SU-DHL-6 (cell line): ENCODE data around the gene MYL2.

Source experiments
- H2AFZ ChIP-seq: fragments of 200-600 bp; sonication (generic); 2 replicates; pipeline ENCODE4 v1.6.1; 2014; ENCODE audit warnings: low read depth, mild to moderate bottlenecking, moderate library complexity, mixed read lengths, antibody characterized with exemption, low read length; ENCODE audit not compliant: severe bottlenecking
- H3F3A ChIP-seq: fragments of 200-600 bp; shearing (Covaris generic); 2 replicates; pipeline ENCODE4 v1.6.0; 2016; ENCODE audit warnings: antibody characterized with exemption, mild to moderate bottlenecking; ENCODE audit not compliant: insufficient read depth
- H3K27ac ChIP-seq: fragments of 200-600 bp; sonication (generic); 2 replicates; pipeline ENCODE4 v1.5.1; 2016; ENCODE audit warnings: low read depth, mild to moderate bottlenecking, low read length, moderate library complexity, mixed read lengths
- H3K27me3 ChIP-seq: fragments of 200-600 bp; sonication (generic), shearing (Covaris generic); 2 replicates; pipeline ENCODE4 v1.6.0; 2014; ENCODE audit warnings: mild to moderate bottlenecking, low read length
- H3K36me3 ChIP-seq: fragments of 200-600 bp; sonication (generic); 2 replicates; pipeline ENCODE4 v1.6.1; 2014; ENCODE audit warnings: mild to moderate bottlenecking, low read length, mixed read lengths
- H3K4me2 ChIP-seq: fragments of 300-600, 200-600 bp; shearing (Covaris generic), sonication (generic); 2 replicates; pipeline ENCODE4 v1.6.0; 2014; ENCODE audit warnings: low read length, low read depth, mild to moderate bottlenecking; ENCODE audit not compliant: poor library complexity, severe bottlenecking
- H3K4me3 ChIP-seq: fragments of 200-600 bp; sonication (generic); 2 replicates; pipeline ENCODE4 v1.5.1; 2014; ENCODE audit warnings: antibody characterized with exemption, low read length, mild to moderate bottlenecking, mixed read lengths; ENCODE audit not compliant: insufficient read depth, poor library complexity, severe bottlenecking
- H3K79me2 ChIP-seq: fragments of 200-600 bp; sonication (generic); 2 replicates; pipeline ENCODE4 v1.6.1; 2014; ENCODE audit warnings: mild to moderate bottlenecking, low read length, moderate library complexity; ENCODE audit not compliant: insufficient read depth
- H3K9ac ChIP-seq: fragments of 200-600 bp; sonication (generic); 2 replicates; pipeline ENCODE4 v1.7.0; 2014; ENCODE audit warnings: mild to moderate bottlenecking, low read length
- H3K9me2 ChIP-seq: fragments of 200-600 bp; sonication (generic); replicated peaks from 2 replicates; pipeline ENCODE4 v1.6.1; 2014; ENCODE audit warnings: low read length; ENCODE audit not compliant: insufficient read depth
- H3K9me3 ChIP-seq: fragments of 200-600 bp; sonication (generic); 2 replicates; pipeline ENCODE4 v1.6.1; 2014; ENCODE audit warnings: low read length, mixed read lengths; ENCODE audit not compliant: insufficient read depth
- H4K20me1 ChIP-seq: fragments of 200-600 bp; sonication (generic); 2 replicates; pipeline ENCODE4 v1.6.1; 2014; ENCODE audit warnings: low read depth, mild to moderate bottlenecking, antibody characterized with exemption, low read length, moderate library complexity, mixed read lengths
- EZH2phosphoT487 ChIP-seq: fragments of 200-600 bp; sonication (generic), shearing (Covaris generic); conservative IDR thresholded peaks from 2 replicates; pipeline ENCODE4 v1.6.1; 2018; ENCODE audit warnings: mild to moderate bottlenecking, antibody characterized with exemption, low read length, moderate library complexity, mixed read lengths
- TF ChIP-seq, protein P1 (sequence below): fragments of 200-600 bp; sonication (generic); IDR thresholded peaks from one replicate; pipeline ENCODE4 v1.5.1; 2017; ENCODE audit warnings: antibody characterized with exemption, mild to moderate bottlenecking, low read length, moderate library complexity; ENCODE audit not compliant: insufficient read depth, poor library complexity, severe bottlenecking

MYL2 gene

DNA sequence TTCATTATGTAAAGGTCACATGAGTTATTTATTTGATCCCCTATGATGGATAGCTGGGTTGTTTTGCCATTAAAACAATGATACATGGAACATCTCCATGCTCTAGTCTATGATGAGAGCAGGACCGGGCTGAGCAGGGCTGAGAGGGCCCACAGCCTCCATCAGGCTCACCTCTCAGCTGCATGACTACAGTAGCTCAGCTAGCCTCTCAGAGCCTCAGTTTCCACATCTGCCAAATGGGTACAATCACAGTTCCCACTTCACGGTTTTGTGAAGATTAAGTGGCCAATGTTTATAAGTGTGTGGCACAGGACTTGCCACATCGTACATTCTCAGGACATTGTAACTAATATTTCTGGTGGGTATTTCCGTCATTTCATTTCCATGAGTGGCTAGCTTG, 19.9 kb upstream of the MYL2 start:
- Histone ChIP-seq H4K20me1 (no peaks in the 10 kb centered on the region), H3F3A (no peaks in the 10 kb centered on the region)
- TF ChIP-seq, protein P1, sequence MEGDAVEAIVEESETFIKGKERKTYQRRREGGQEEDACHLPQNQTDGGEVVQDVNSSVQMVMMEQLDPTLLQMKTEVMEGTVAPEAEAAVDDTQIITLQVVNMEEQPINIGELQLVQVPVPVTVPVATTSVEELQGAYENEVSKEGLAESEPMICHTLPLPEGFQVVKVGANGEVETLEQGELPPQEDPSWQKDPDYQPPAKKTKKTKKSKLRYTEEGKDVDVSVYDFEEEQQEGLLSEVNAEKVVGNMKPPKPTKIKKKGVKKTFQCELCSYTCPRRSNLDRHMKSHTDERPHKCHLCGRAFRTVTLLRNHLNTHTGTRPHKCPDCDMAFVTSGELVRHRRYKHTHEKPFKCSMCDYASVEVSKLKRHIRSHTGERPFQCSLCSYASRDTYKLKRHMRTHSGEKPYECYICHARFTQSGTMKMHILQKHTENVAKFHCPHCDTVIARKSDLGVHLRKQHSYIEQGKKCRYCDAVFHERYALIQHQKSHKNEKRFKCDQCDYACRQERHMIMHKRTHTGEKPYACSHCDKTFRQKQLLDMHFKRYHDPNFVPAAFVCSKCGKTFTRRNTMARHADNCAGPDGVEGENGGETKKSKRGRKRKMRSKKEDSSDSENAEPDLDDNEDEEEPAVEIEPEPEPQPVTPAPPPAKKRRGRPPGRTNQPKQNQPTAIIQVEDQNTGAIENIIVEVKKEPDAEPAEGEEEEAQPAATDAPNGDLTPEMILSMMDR: no peak
- TF ChIP-seq EZH2phosphoT487: no peak

DNA sequence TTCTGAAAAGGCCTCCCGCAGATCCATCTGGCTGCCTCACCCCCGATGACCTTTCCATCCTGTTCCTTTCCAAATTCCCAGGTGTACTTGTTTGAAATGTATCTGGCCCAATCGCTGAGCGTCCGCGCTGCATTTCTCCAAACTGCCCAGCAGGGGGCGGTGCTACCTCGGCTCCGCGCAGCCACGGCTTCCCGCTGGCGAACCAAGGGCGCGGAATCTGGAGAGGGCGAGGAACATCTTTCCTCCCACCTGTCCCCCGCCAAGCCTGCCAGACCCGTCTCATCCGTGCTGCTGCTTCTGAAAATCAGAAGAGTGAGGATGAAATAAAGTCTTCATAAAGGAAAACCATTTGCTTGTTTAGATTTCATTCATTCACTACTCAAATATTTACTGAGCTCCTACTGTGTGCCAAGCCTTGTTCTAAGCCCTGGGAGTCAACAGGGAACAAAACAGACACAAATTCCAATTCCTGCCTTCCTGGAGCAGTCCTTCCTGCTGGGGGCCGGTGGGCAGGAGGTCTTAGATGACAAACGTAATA, 16.8 kb upstream of the MYL2 start:
- H3K4me2 ChIP-seq: no peak overlapping the region
- H3K79me2 ChIP-seq: no peaks in the 10 kb centered on the region
- no peaks in the 10 kb centered on the region for H3K36me3 ChIP-seq
- no peaks in the 10 kb centered on the region for H3K27me3 ChIP-seq
- H3K27ac ChIP-seq: no peak overlapping the region
- H2AFZ ChIP-seq: no peak overlapping the region
- H3K4me3 ChIP-seq: no peak overlapping the region
- H3K9me2 ChIP-seq: no peaks in the 10 kb centered on the region
- H4K20me1 ChIP-seq: no peaks in the 10 kb centered on the region
- TF ChIP-seq, protein P1: peak; percentile 91
- TF ChIP-seq EZH2phosphoT487: no peak
- H3F3A ChIP-seq: no peaks in the 10 kb centered on the region
- no peak overlapping the region for H3K9ac ChIP-seq
- H3K9me3 ChIP-seq: no peaks in the 10 kb centered on the region

More for the DNA sequence above, 19.9 kb upstream of the MYL2 start:
- no peak overlapping the region for H3K4me3 ChIP-seq
- H3K79me2 ChIP-seq: no peaks in the 10 kb centered on the region
- H3K36me3 ChIP-seq: no peaks in the 10 kb centered on the region
- H3K27ac ChIP-seq: no peak overlapping the region
- no peak overlapping the region for H2AFZ ChIP-seq
- no peaks in the 10 kb centered on the region for H3K27me3 ChIP-seq
- H3K9me3 ChIP-seq: no peaks in the 10 kb centered on the region
- no peak overlapping the region for H3K4me2 ChIP-seq
- no peaks in the 10 kb centered on the region for H3K9me2 ChIP-seq
- H3K9ac ChIP-seq: no peak overlapping the region

DNA sequence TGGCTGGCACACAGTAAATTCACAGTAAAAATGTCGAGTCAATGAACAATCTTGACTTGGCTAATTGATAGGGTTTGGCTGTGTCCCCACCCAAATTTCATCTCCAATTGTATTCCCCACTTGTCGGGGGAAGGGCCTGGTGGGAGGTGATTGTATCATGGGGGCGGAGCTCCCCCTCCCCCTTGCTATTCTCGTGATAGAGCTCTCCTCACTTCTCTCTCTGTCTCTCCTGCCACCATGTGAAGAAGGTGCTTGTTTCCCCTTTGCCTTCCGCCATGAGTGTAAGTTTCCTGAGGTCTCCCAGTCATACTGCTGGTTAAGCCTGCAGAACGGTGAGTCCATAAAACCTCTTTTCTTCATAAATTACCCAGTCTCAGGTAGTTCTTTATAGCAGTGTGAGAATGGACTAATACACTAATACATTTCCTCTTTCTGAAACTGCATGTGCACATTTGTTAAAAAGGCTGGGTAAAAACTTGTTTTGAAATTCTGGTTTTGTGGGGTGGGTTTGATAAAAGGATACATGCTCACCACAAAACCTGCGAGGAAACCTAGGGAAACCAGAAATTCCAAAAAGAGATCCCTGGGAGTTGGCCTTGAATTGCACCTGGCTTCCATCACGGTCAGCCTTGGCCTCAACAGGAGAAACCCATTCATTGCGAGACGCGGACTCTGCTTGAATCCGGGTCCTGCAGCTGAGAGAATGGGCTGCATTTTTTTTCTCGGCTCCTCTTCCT, 16.2 kb upstream of the MYL2 start:
- Histone ChIP-seq H3K4me3 (no peak overlapping the region), H3K9ac (no peak overlapping the region), H3K4me2 (no peak overlapping the region)

More for the DNA sequence above, 16.2 kb upstream of the MYL2 start:
- Histone ChIP-seq H3K27me3 (no peaks in the 10 kb centered on the region), H4K20me1 (no peaks in the 10 kb centered on the region), H3K27ac (no peak overlapping the region), H3K36me3 (no peaks in the 10 kb centered on the region), H3K9me3 (no peaks in the 10 kb centered on the region), H3K9me2 (no peaks in the 10 kb centered on the region), H3F3A (no peaks in the 10 kb centered on the region), H2AFZ (no peak overlapping the region), H3K79me2 (no peaks in the 10 kb centered on the region)
- TF ChIP-seq, protein P1: no peak
- no peak for TF ChIP-seq EZH2phosphoT487
